GM21717 (cell line): ENCODE results near the gene MYLK2.
A peak's percentile ranks its signal among the peaks of the same experiment; 100 is the strongest.

Experiments
- ATAC-seq: cut with Tn5 transposase; IDR thresholded peaks from one replicate; pipeline ENCODE4 v1.9.1; 2021; ENCODE audit warnings: mild to moderate bottlenecking, moderate library complexity; ENCODE audit not compliant: unreplicated experiment

MYLK2 gene

DNA sequence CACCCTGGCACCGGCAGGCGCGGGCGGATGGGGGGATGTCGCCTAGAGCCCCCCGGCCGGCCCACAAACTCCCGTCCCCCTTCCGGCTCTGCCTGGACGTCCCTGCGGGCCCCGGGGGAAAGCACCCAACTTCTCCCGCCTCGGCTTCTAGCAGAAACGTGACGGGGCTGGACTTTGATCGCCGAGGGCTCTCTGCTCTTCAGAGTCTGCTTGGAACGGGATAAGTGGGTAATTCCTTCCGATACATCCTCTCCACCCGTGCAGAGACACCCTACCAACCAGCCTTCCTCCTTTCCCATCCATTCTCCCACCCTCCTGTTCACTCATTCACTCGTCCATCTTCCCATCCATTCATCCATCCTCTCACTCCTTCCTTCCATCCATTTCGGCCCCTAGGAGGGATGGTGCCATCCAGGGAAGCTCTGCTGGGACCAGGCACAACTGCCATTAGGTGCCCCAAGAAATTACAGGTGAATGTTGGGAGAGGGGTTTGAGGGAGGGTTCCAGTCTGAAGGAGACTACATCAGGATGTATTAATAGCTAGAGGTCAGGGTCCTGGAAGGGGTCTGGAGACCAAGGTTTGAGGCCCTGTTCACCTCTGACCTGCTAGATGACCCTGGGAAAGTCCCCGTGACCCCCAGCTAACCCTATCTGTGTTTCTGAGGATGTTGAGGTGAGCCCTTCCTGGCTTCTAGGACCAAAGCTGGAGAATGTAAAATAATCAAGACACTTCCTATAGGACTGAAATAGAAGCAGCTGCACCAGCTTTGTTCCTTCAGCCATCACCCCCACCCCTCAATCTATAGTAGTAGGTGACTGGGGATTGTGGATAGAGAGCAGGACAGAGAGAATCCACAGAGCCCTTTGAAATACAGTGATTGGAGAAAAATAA lies 51.8 kb downstream of the MYLK2 start:
- no peak for ATAC-seq

GRCh38 chr20:31871618-31871954 lies 52.4 kb downstream of the MYLK2 start:
- ATAC-seq: no peak

GRCh38 chr20:31872406-31872805 lies 53.2 kb downstream of the MYLK2 start:
- no peak for ATAC-seq

- no peak for ATAC-seq
Observed at GRCh38 chr20:31875671-31876070, 56.5 kb downstream of the MYLK2 start.

GRCh38 chr20:31877684-31878083 lies 58.5 kb downstream of the MYLK2 start:
- ATAC-seq: no peak

DNA sequence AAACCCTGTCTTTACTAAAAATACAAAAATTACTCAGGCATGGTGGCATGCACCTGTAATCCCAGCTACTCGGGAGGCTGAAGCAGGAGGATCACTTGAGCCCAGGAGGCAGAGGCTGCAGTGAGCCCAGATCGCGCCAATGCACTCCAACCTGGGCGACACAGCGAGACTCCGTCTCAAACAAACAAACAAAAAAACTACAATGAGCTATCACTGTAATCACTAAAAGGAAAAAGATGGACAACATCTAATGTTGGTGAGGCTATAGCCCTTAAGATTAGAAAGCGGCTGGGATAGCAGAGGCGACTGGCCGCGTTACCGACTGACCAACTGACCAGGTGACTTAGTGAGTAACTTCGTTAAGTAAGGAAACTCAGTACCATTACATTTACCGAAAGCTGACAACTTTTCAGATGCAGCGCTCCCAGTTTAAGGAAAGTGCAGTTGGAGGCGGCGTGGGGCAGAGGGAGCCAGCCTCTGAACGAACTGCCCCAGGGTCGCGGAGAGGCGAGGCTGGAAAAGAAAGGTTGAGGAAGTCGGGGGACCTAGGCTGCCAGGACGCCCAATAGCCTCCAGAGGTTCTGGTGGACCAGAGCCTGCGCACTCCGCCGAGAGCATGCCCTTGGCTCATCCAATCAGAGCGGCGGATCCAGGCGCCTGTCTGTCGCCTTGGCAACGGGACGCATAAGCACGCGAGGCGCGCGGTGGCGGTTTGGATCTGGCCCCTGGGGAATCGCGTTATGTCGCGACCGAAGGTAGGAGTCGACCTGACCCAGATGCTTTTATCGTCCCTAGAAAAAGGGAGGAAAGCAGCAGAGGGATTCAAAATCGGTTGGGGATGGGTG lies 60.2 kb downstream of the MYLK2 start:
- peak; percentile 81 for ATAC-seq

DNA sequence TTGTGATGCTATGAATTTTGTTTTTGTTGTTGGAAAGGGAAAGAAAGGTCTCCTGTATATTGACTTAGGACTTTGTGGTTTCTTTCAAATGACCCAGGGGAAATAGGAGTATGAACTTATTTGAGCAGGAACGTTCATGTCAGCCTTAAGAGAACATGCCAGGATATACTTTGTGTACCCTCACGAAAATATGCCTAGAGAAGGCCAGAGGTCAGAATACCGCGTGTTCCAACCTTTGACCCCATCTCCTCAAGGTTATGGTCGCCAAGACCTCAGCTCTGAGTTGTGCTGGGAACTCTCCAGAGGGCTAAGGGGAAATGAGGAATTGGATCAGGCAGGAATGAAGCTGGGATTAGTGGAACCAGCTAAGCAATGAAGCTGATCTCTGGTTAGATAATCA lies 62.8 kb downstream of the MYLK2 start:
- no peak for ATAC-seq

DNA sequence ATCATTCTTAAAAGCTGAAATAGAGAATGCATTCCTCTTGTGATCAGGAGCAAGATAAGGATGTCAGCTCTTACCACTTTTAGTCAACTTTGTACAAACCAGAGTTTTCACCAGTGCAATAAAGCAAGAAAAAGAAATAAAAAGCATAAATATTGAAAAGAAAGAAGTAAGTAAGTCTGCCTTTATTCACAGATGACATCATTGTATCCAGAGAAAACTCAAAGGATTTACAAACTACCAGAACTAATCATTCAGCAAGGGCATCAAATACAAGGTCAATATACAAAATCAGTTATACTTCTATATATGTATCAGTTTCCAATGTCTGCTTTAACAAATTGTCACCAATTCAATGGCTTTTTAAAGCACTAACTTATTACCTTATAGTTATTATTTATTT lies 64.7 kb downstream of the MYLK2 start:
- ATAC-seq: no peak
